Sciatic nerve (tissue), 2 donors: ENCODE data around the gene BUB1B. TPM values are rescaled to one million over a fixed set of nuclear protein-coding genes. Genes with fewer than 3 reads are reported as not detected.

Experiments
- ATAC-seq: fragments of 200-7000 bp; cut with Tn5 transposase; one replicate; pipeline ENCODE4 v1.9.1; 2020; ENCODE audit warnings: mild to moderate bottlenecking, moderate library complexity
- DNase-seq: peaks from one replicate; pipeline ENCODE4 v3.0.0-alpha.2; 2020; ENCODE audit warnings: low spot score
- intact Hi-C: fragments of 100-400 bp; cut with DNase I; formaldehyde crosslinking; loops from one replicate; pipeline ENCODE4 v1.14.2; 2022
- total RNA-seq: library from RNA; stranded (reverse); fragmentation: NEBNext Ultra II Directional; extraction: Animal tissue kit (Norgen Biotek cat#: 25700); gene quantifications from one replicate; pipeline ENCODE4 v1.2.1, GENCODE V29; 2021
- donor health status: DM: no; HTN: no; CAD: no.
- donor health status: DM: no; HTN: no; CAD: no.

BUB1B gene
- total RNA-seq, 1 donor from 2014 or later, result 0.67 TPM

DNA sequence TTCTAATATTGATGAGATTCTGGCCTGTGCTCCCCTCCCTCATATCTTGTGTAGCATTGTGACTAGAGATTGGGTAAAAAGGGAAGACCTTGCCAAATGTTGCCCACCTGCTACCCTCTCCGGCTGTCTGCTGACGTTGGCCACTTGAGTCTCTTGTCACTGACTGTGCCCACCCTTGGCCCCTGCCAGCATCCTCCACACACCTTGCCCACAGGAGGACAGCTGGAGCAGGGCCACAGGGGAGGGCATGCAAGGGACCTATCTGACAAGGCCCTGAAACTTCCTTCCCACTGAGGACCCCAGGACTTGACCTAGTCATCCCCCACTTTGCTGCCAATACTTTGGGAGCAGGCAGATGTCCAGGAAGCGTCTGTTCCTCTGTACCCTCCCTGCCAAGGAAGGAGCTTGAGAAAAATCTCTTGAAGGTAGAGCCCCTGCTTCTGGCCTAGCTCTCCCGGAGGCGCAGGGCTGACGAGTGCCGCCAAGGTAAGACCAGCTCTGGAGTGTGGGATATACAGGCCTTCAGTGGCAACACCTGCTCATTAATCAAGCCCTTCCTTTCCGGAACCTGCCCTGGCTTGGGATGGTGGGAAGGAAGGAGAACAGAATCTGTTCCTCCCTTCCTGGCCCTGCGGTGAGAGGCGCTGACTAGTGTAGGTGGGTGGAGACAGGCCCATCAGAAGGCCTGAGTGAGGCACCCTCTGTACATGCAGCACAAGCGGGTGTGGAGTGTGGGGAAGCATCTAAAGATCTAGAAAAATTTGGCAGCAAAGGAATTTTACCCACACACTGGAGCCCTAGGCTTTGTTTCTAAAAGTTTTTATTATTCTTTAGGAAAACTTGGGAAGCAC is 73.1 kb downstream of the BUB1B start:
- no peak for DNase-seq
- intact Hi-C loops, result no loop called here
- peak; percentile 57 for ATAC-seq

DNA sequence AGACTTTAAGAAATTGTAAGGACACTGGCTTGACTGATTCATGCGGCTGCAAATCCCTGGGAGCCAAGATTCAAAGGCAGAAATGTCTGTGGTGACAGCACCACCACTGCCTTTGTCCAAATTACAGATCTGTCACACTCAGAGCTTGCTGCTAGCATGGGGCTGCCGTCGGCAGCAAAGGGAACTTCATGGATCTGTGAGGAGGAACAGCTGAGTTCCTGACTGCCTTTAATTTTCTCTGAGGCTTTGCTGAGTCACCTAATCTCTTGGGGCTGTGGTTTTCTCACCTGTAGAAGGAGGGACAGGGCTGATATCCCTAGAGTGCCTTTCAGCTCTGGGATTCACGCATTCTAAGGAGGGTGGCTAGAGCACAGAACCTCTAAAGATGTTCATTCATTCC is 73.9 kb downstream of the BUB1B start:
- intact Hi-C loops, result no loop called here
- no peak for DNase-seq
- ATAC-seq, result no peak

- intact Hi-C loops, result no loop called here
- ATAC-seq, result no peak
- no peak for DNase-seq
Measured at GRCh38 chr15:40235201-40235885, 74.5 kb downstream of the BUB1B start.

GRCh38 chr15:40238532-40239403 is 77.9 kb downstream of the BUB1B start, which contains the start of gene PAK6:
TSS of gene PAK6 (plus strand) at chr15:40239063. CDS start at chr15:40264786, 25,723 bp downstream.
- intact Hi-C loops, result no loop called here
- peak; percentile 51 for ATAC-seq
- peak; percentile 56 for DNase-seq

GRCh38 chr15:40239404-40239692 is 78.5 kb downstream of the BUB1B start:
- ATAC-seq, result no peak
- intact Hi-C loops, result no loop called here

DNA sequence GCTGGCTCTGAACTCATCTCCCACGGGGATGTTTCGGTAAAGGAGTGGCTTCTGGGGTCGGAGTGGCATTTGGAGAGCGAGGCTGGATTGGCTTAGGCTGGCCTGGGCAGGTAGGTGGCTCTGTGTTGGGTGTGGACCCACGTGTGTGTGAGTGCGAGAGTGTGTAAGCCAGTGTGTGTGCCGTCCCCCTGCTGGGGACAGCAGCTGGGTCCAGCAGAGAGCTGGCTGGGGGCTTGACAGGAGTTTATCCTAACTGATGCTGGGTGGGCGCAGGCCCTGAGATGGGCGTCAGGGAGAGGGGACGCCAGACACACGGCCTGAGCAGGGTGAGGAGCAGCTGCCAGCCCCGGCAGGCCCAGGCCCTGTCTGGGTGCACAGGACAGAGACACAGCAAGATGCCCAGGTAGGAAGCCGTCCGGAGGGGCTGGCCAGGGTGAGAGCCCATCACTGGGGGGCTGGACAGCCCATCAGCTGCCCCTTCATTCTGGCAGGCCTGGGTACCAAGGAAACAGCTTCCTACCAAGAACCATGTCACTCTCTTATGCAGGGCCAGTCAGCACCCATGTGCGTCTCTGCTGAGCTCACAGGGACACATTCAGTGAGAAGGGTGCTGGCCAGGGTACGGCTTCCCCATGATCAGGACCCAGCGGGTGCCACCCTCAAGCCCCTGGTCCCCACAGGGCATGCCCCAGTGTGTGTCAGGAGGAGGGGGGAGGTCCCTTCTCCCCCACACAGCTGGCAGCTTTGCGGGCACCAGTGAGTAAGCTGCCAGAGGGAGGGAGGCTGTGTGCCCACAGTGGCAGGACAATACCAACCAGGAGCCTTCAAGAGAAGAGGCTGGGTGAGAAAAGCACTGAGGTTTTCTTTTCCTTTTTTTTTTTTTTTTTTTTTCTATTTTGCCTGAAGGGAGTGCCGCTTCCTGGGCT is 79.1 kb downstream of the BUB1B start:
- ATAC-seq, result peak; percentile 20
- DNase-seq, result no peak
- intact Hi-C loops, result no loop called here

More at GRCh38 chr15:40239404-40239692, 78.5 kb downstream of the BUB1B start:
- DNase-seq, result no peak

DNA sequence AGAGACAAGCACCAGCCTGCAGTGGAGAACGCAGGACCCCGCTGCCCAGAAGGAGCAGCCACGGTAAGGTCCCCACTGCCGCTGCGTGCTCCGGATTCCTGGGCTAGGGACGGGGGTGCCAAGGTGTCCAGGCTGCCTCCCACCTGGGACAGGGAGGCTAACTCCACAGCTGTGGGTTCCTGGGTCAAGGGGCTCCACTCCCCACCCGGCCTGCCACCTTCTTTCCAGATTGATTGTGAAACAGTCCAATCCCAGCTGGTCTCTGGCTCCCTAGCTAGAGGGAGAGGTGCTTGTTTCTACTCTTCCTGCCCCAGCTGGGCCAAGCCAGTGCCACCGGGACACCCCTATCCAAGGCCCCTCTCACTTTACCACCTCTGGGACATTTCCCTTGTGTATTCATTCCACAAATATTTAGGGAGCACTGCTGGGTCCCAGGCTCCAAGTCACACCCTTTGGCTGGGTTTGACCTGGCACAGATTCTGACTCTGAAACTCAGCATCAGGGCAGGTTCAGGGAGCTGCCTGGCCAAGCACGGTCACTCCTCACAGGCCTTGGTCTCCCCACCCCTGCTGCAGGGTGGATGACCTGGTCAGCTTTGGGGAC is 79.9 kb downstream of the BUB1B start:
- intact Hi-C loops, result no loop called here
- no peak for ATAC-seq
- peak; percentile 50 for DNase-seq

DNA sequence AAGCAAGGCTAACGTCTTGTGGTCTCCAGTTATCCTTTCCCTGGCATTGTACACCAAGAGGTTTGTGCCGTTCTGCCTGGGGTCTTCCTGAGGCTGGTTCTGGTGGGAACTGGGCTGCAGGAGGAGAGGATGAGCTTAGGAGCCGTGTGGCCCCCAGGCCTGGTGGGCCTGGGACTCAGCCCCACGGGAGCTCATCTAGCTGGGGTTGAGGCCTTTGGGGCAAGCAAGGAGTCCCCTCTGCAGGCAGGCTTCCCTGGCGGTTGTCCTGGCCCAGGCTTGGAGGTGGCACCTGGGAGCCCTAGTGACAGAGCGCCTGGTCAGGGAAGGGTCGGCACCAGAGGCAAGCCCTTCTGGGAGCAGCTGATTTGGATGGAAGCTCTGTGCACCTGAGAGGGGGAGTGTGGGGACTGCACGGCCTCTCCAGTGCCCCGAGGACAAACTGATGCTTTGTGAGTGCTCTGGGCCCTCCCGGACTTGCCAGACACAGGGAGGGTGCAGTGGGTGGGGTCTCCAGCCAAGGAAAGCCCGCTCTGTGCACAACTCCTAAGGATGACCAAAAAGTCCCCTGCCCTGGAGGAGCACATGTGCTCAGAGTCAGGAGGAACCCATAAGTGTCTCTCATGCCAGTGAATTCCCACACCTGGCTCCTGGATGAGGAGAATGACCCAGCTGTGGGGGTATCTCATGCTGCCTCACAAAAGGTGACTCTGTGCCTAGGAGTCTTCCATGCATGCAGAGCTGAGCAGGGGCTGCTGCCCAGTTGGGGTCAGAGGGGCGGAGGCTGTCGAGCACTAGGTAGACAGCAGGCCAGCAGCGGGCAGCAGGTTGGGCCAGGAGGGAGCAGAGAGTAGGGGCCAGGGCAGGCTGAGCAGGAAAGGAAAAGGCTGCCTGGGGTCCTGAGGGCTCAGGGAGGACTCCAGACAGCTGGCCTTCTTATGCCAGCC is 80.7 kb downstream of the BUB1B start:
- DNase-seq, result peak; percentile 32
- no peak for ATAC-seq
- intact Hi-C loops, result no loop called here

DNA sequence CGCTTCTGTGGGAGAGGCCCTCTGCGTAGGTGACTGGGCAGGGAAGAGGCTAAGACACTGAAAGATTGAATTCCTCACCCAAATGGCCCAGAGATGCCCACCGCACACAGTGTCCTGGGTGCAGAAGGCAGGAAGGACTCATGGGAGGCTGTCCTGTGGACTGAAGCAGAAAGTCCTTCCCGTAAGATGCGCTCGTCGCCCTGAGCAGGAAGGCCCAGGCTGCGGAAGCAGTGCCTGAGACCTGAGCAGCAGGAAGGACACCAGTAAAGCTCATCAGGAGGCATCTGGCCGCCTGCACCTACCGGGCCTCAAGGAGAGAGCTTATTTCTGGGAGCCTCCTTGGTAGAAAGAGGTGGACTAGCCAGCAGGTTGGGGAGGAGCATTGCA is 81.3 kb downstream of the BUB1B start:
- ATAC-seq (no peak), DNase-seq (peak; percentile 17)
- intact Hi-C loops, result no loop called here

- intact Hi-C loops, result no loop called here
- peak; percentile 21 for DNase-seq
- no peak for ATAC-seq
Measured at GRCh38 chr15:40242601-40243000, 81.7 kb downstream of the BUB1B start.

DNA sequence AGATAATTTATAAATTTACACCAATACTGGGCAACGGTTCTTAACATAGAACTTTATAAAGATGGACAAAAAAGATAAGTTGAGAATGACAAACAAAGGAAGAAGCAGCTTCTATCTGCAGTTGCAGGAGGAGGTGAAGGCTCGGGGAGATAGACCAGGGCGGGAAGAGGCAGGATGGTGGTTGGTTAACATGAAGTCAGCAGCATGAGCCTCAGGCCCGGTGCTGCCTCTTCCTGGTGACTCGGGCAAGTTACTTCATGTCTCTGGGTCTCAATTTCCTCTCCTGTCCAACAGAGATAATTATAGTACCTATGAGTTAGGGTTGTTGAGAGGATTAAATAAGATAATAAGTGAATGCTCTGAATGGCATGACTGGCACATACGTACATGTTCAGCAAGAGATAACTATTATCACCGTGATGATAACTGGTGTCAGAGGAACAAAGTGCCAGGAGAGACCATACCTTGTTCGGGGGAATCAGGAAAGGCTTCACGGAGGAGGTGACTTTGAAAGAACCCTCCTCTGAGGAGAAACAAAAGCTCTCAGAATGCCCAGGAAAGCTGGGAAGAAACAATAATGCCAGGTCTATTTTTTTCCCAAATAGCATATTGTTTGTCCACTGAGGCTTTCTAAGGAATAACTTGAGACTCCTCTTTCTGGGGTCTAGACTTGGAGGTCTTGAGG is 82.4 kb downstream of the BUB1B start:
- DNase-seq, result peak; percentile 15
- ATAC-seq, result no peak
- intact Hi-C loops, result no loop called here

DNA sequence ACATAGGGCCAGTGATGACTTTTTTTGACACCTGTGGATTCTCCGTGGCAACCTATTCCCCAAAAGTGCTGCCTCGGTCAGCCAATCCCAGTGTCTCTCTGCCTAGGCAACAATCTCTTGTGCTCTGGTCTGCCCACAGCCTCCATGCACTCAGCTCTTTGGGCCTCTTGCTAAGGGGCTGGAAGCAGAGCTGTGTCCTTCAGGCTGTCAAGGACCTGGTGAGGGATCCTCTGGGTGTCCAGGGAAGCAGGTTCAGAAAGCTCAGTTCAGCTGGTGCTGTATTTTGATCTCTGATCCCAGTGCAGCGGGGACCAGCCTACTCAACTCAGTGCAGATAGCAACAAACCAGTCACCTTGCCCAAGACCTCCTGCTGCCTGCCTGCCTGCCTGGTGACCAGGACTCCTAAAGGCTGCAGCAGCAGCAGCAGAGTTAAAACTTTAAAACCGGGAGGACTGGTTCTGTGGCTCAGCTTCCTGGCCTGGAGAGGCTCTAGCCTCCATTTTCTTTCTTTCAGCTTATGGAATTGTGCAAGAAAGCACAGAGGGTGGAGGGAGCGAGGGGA is 84.2 kb downstream of the BUB1B start:
- intact Hi-C loops, result no loop called here
- peak; percentile 28 for DNase-seq
- ATAC-seq, result no peak

DNA sequence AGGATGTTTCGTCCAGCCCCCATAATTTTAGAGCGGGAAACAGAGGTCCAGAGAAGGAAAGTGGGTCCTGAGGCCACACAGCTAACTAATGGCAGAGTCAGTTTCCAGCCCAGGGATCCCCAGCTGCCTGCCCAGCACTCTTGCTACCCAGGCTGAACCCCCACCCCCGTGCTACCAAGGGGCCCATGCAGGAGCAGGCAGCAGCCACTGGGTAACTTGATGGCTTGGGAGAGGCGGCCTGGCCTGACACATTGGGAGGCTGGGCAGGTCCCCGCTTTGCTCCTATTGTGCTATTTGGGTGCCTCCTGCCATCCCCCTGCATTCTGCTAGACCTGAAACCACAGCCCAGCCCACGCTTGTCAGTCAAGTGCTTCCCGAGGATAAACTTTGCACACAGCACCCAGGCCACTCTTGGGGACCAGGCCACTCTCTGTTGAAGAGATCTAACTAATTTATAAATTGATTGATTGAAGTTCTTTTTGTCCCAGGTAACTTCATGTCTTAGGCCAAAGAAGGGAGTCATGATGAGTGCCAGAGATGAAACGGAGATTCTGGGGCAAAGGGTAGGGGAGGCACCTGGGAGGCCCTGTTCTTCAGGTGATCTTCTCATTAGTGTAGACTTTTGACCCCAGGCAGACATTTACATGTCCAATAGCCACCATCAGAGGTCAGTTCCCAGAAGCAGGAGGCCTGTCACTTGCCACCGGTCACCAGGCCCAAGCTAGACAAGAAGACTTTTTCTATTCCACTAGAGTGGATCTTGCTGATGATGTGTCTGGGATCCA is 85.0 kb downstream of the BUB1B start:
- no peak for ATAC-seq
- intact Hi-C loops, result no loop called here
- peak; percentile 31 for DNase-seq

GRCh38 chr15:40246496-40247280 is 85.8 kb downstream of the BUB1B start:
- DNase-seq, result peak; percentile 41
- intact Hi-C loops, result no loop called here
- no peak for ATAC-seq
